GM04504 (cell line): ENCODE measurements around the gene H2AZ1.

Source experiments
- DNase-seq: peaks from one replicate; pipeline ENCODE4 v3.0.0-alpha.2; 2012; ENCODE audit warnings: low read depth

H2AZ1 gene

DNA sequence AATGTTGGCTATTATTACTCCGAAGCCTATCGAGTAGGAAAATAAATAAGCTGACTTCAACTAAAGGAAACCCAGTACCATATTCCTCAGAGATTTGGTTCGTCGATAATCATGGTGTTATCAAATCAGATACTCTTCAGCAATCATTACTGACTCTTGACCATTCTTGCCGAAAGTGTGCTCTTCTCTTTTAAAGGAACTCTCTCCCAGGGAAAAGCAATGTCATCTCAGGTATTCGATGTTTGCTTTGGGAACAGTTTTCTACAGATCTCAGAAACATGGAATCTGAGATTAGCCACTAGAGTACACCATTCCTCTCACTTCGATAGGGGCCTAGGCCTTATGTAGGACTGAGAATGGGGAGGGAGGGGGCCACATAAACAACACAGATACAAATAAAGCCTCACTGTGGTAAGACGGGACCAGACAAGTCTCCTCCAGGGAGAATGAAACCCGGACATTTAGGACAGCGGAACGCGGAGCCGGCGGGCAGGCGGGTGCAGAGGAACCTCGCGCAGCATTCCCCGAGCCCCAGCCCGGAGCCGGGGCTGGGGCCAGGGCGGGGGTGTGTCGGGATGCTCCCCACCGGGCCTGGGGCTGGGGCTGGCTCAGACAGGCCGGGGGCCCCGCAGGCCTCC, 4.2 kb downstream of the H2AZ1 start:
- DNase-seq, result no peak

GRCh38 chr4:99943904-99944437, 6.1 kb downstream of the H2AZ1 start:
- DNase-seq, result no peak

DNA sequence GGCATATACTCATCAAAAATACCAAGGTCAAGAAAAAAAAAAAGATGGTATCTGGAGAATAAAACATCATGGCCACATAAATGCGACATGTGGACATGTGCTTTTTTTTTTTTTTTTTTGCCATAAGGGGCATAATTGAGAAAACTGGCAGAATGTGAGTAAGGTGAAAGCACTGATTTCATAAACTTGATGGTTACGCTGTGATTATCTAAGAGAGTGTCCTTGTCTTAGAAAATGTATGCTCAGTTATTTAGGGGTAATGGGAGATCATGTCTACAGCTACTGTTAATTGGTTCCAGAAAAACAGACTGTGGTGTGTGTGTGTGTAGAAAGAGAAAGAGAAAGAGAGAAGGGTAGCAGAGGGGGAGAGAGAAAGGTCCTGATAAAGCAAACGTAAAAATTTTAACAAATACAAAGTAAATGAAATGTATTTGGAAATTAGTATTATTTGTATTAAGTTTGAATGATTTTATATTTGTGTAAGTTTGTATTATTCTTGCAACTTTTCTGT, 11.8 kb downstream of the H2AZ1 start:
- DNase-seq, result no peak

DNA sequence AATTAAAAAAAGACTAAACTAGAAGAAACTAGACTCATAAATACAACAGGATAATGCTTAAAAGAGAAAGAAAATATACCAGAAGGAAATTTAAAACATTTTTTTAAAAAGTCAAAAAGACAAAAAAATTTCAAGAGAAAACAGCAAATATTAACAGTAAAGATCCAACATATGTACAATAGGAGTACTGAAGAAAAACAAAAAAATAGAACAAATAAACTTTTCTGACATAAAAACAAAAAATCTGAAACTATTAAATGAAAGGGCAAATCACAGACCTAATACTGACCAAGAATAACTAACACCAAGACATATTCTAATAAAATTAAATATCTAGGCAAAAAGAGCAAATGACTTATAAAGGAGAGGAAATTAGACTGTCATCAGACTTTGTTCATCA, 15.2 kb downstream of the H2AZ1 start:
- DNase-seq, result no peak

DNA sequence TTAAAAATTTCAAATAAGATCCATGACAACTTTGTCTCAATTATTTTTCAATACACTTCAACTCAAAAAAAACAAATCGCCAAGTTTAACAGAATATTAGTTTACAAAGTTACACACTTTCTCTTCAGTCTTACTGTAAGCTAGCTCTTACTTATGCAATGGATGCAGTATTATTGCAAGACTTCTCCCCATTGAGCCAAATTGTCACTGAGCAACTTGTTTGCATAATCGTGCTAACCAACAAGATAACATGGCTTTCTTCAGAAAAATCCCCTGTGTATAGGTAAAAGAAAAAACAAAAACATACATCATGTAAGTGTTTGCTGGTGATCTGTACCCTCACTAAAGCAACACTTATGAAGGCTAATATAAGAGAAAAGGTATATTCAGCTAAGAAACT, 22.5 kb downstream of the H2AZ1 start:
- DNase-seq, result no peak

DNA sequence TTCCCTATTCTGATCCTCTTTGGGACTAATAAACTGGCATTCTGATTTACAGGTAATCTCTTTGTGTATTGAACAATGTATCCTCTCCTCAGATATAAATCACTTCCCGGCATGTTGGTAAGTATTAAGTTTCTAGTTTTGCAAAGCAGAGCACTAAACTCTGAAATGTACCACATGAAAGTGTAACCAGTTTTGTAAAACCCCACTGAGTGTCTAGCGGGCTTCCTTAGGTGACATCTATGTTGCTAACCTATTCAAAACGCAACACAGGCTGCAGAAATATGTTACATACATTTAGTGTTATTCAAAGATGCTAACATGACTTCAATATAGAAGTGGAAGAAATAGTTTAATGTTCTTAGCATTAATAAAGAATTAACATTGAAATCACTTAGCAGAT, 28.9 kb downstream of the H2AZ1 start:
- DNase-seq, result no peak

DNA sequence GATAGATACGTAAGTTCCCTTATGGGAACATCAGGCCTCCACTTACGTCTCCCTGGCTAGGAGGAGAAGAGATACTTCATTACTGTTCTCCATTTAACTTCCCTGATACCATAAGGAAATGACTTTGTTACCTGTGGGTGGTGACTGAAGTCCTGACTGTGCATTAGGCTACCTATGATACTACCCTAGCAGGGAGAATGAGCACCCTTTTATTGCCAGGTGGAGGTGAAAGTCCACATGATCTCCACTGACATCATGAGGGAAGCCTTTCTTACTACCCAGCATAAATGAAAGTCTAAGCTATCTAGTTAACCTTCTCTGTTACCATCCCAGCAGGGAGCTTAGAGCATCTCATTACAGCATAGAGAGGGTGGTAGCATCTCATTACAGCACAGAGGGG, 31.4 kb downstream of the H2AZ1 start:
- no peak for DNase-seq

DNA sequence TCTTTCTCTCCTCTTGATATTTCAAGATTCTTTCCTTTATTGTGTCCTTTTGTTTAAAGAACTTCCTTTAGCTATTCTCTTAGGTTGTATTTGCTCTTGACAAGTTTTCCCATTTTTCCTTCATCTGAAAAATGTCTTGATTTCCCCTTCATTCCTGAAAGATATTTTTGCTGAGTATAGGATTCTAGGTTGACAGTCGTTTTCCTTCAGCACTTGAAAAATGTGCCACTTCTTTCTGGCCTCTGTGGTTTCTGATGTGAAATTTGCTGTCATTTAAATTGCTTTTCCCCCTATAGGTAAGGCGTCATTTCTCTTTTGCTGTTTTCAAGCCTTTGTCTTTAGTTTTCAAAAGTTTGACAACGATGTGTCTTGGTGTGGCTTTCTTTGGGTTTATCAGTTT, 32.5 kb downstream of the H2AZ1 start:
- no peak for DNase-seq

DNA sequence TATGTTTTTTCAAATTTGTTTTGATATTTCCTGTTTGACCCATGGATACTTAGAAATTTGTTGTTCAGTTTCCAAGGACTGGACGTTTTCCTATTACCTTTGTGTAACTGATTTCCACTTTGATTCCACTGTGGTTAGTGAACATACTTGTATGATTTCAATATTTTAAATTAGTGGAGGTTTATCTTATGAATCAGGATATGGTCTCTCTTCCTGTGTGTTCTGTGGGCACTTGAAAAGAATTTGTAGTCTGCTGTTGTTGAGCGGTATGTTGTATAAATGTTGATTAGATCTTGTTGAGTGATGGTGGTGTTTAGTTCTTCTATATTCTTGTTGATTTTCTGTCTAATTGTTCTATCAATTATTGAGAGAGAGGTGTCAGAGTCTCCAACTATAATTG, 34.6 kb downstream of the H2AZ1 start:
- no peak for DNase-seq
